Hepatocyte (in vitro differentiated cells): ENCODE data around the gene SLC5A12.

ENCODE experiments used
- EZH2 ChIP-seq: fragments of 200-600 bp; sonication (generic); IDR thresholded peaks from 2 replicates; pipeline ENCODE4 v1.6.1; 2016; ENCODE audit warnings: antibody characterized with exemption, mild to moderate bottlenecking, borderline replicate concordance
- TF ChIP-seq, protein P1 (sequence below): fragments of 200-600 bp; sonication (generic); IDR thresholded peaks from 2 replicates; pipeline ENCODE4 v1.5.1; 2016; ENCODE audit warnings: antibody characterized with exemption, mild to moderate bottlenecking; ENCODE audit not compliant: poor library complexity

DNA sequence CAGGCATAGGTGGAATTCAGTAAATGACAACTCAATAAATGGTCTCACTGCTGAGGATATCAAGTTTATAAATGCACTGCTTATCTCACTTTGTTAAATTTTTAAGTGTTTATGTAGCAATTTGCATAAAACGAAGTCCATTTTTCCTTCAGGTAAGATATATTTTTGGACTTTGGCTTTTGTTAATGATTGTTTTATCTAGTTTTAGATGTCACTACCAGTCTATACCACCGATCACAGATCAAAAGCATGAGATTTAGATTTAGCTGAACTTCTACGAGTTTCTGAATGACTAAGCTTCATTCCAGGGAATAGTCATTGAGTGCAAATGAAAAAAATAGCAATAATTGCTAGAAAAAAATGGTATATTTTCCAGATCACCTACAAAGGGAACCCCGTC, 12.8 kb upstream of the SLC5A12 start:
- TF ChIP-seq, protein P1, sequence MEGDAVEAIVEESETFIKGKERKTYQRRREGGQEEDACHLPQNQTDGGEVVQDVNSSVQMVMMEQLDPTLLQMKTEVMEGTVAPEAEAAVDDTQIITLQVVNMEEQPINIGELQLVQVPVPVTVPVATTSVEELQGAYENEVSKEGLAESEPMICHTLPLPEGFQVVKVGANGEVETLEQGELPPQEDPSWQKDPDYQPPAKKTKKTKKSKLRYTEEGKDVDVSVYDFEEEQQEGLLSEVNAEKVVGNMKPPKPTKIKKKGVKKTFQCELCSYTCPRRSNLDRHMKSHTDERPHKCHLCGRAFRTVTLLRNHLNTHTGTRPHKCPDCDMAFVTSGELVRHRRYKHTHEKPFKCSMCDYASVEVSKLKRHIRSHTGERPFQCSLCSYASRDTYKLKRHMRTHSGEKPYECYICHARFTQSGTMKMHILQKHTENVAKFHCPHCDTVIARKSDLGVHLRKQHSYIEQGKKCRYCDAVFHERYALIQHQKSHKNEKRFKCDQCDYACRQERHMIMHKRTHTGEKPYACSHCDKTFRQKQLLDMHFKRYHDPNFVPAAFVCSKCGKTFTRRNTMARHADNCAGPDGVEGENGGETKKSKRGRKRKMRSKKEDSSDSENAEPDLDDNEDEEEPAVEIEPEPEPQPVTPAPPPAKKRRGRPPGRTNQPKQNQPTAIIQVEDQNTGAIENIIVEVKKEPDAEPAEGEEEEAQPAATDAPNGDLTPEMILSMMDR: no peak
- TF ChIP-seq EZH2: no peak
